Aorta (tissue), 5 donors: ENCODE measurements around the gene SURF4. TPM values are rescaled to one million over a fixed set of nuclear protein-coding genes. Genes with fewer than 3 reads are reported as not detected.
"Not testable (repeated sequence)": the region's sequence is repeated elsewhere in the genome, so short reads cannot be mapped to it uniquely, and the experiment has no call there.

ENCODE experiments used
- ATAC-seq: fragments of 200-7000 bp; cut with Tn5 transposase; one replicate; pipeline ENCODE4 v1.9.1; 2022; ENCODE audit warnings: moderate library complexity; ENCODE audit not compliant: low FRiP score
- DNase-seq, 2 donors: peaks; one replicate each; pipeline ENCODE4 v3.0.0-alpha.2; 2020
- H3K27ac ChIP-seq, 2 donors: one replicate each; pipeline ENCODE4 v1.5.1; 2013; ENCODE audit warnings: low read length in 2 of 2, mild to moderate bottlenecking in 2 of 2, moderate library complexity in 2 of 2, control low read depth in 1 of 2, inconsistent platforms in 1 of 2, low read depth in 1 of 2
- H3K27me3 ChIP-seq, 2 donors: one replicate each; pipeline ENCODE4 v1.6.1; 2013; ENCODE audit warnings: control low read depth in 1 of 2, low read length in 1 of 2, mild to moderate bottlenecking in 1 of 2, moderate library complexity in 1 of 2; ENCODE audit not compliant: insufficient read depth in 2 of 2, control insufficient read depth in 1 of 2
- H3K36me3 ChIP-seq, 2 donors: one replicate each; pipeline ENCODE4 v1.6.1; 2013; ENCODE audit warnings: control low read depth in 1 of 2, low read length in 1 of 2, mild to moderate bottlenecking in 1 of 2; ENCODE audit not compliant: insufficient read depth in 2 of 2, control insufficient read depth in 1 of 2
- H3K4me1 ChIP-seq, 2 donors: one replicate each; pipeline ENCODE4 v1.6.1; 2013; ENCODE audit warnings: low read length in 2 of 2, control low read depth in 1 of 2, mild to moderate bottlenecking in 1 of 2, moderate library complexity in 1 of 2; ENCODE audit not compliant: insufficient read depth in 2 of 2, control insufficient read depth in 1 of 2
- H3K4me3 ChIP-seq, 2 donors: one replicate each; pipeline ENCODE4 v1.5.1; 2013; ENCODE audit warnings: low read length in 2 of 2, control low read depth in 1 of 2, mild to moderate bottlenecking in 1 of 2
- H3K9me3 ChIP-seq: one replicate; pipeline ENCODE4 v1.6.1; 2013; ENCODE audit warnings: mild to moderate bottlenecking, low read length; ENCODE audit not compliant: control insufficient read depth
- WGBS, 2 donors: extraction: QIAGEN DNeasy Blood & Tissue Kit; methylation state at CpG; one replicate each; pipeline ENCODE4 v1.1.7; 2013; 5-methylcytosine and 5-hydroxymethylcytosine counted together
- intact Hi-C, 2 donors: fragments of 100-400 bp; cut with DNase I; formaldehyde crosslinking; loops; one replicate each; pipeline versions ENCODE4 v1.14.2 to v1.15.0; 2022
- polyA plus RNA-seq, 2 donors: library from polyadenylated mRNA; stranded (reverse); fragments of 200-250 nt; gene quantifications; one replicate each; pipeline ENCODE4 v1.2.3, GENCODE V29; 2013
- total RNA-seq, 2 donors: library from RNA; stranded (reverse); fragmentation: NEBNext Ultra II Directional; extraction: Animal tissue kit (Norgen Biotek cat#: 25700); gene quantifications; one replicate each; pipeline ENCODE4 v1.2.1, GENCODE V29; 2021
- donor health status: healthy with polysubstance abuse.
- donor health status: Bipolar disorder and iron deficiency.
- donor health status: DM: no; HTN: no; CAD: no.
- donor health status: DM: no; HTN: no; CAD: no.
- donor health status: DM: yes; HTN: yes; CAD: no.

SURF4 gene
- total and polyA plus RNA-seq, 4 donors: 42.3 to 123 (median 92.7) TPM

DNA sequence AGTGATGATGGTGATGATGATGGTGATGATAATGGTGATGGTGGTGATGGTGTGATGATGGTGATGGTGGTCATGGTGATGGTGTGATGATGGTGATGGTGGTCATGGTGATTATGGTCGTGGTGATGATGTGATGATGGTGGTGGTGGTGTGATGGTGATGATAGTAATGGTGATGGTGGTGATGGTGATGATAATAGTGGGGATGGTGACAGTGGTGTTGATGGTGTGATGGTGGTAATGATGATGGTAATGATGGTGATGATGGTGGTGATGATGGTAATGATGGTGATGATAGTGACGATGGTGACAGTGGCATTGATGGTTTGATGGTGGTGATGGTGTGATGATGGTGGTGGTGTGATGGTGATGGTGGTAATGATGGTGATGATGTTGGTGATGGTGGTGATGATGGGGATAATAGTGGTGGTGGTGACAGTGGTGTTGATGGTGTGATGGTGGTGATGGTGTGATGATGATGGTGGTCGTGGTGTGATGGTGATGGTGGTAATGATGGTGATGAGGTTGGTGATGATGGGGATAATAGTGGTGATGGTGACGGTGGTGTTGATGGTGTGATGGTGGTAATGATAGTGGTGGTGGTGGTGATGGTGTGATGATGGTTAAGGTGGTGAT, 6.8 kb upstream of the SURF4 start:
- DNase-seq (no peak), ATAC-seq (no peak)
- no peaks in the 10 kb centered on the region for H3K36me3 ChIP-seq
- H3K9me3 ChIP-seq: no peaks in the 10 kb centered on the region
- H3K27ac ChIP-seq: no peak overlapping the region
- no peaks in the 10 kb centered on the region for H3K4me1 ChIP-seq
- H3K4me3 ChIP-seq: no peak overlapping the region
- WGBS, 2 donors: 95% methylated on average over 4 of the region's 4 CpGs
- intact Hi-C loops: no loop called here
- H3K27me3 ChIP-seq: no peaks in the 10 kb centered on the region

- Histone ChIP-seq H3K4me1 (no peaks in the 10 kb centered on the region), H3K4me3 (no peak overlapping the region), H3K9me3 (no peaks in the 10 kb centered on the region), H3K27ac (no peak overlapping the region), H3K36me3 (no peaks in the 10 kb centered on the region), H3K27me3 (no peaks in the 10 kb centered on the region)
- ATAC-seq: no peak
- WGBS, 2 donors: 87 to 90% methylated on average over 4 of the region's 4 CpGs
- DNase-seq: no peak
- intact Hi-C loops: no loop called here
These were observed 4.9 kb upstream of the SURF4 start for GRCh38 chr9:133380734-133381133.

DNA sequence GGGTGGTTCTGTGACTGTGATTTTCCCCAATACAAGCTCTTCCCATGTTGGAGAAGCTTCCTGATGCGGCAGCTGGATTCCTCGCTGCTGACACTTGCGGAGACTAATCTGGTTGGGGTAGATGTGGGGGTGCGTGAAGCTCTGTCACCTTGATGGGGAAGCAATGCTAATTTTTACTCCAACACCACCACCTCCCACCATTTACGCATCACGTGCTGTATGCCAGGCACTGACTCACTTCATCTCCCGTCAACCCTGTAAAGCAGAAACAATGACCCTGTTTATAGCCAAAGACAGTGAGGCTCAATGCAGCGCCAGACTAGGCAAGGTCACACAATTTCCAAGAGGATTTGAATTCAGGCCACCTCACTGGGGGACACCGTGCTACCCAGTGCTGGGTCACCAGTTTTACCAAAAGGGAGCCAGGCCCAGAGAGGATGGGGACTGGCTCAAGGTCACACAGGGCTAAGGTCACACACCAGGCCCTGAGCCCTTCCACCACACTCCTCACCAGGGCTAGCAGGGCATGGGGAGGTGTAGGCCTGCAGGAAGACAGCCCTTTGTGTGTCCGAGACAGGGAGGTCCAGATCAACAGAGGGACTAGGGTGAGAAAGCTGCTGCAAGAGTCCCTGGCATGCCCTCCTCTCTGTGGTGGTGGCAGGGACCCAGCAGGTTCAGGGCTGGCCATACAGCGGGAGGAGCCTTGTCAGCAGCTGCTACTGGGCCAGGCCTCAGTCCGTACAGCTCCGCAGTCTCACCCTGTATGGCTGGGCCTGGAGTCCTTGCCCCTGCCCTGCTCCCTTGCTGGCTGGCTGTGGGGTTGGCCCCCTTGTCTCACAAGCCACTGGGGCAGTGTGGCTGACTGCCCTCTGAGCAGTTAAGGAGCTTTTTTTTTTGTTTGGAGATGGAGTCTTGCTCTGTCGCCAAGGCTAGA, 3.6 kb upstream of the SURF4 start:
- DNase-seq: no peak
- H3K27me3 ChIP-seq: no peaks in the 10 kb centered on the region
- no peak overlapping the region for H3K27ac ChIP-seq
- H3K4me1 ChIP-seq: no peaks in the 10 kb centered on the region
- intact Hi-C loops: loop anchor here in 1 of 2 donors (5.0 kb wide), 2 partner anchors 42 to 78 kb away; partner anchors contain the start of genes CACFD1 and SURF6
- no peak for ATAC-seq
- 90 to 91% methylated on average over 14 of the region's 14 CpGs for WGBS, 2 donors
- H3K4me3 ChIP-seq: no peak overlapping the region
- no peaks in the 10 kb centered on the region for H3K9me3 ChIP-seq
- no peaks in the 10 kb centered on the region for H3K36me3 ChIP-seq

DNA sequence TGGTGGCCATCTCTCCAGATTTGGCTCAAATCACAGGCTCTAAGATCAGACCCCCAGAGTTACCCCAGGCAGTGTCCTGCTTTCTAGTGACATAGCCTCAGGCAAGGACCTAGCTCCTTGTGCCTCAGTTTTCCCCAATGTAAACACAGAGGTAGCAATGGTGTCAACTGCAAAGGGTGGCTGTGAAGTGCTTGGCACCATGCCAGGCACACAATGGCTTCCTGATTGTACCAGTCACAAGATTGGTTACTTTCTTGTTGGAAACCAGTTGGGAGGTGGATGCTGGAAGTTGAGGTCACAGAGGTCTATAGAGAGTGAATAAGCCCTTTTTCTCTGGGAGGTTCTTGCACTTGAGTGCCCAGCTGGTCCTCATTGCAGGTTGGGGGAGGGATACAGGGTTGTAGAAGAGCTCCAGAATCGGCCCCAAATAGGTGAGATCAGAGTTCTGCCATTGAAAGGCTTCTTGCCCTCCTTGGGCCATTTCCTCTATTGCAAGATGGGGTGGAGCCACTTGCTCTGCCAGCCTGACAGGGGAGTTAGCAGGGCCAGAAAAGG, 2.6 kb upstream of the SURF4 start:
- no peaks in the 10 kb centered on the region for H3K36me3 ChIP-seq
- no peaks in the 10 kb centered on the region for H3K9me3 ChIP-seq
- intact Hi-C loops: loop anchor here in 1 of 2 donors (5.0 kb wide), 2 partner anchors 41 to 79 kb away; partner anchors contain the start of genes CACFD1 and SURF6
- ATAC-seq: no peak
- H3K4me3 ChIP-seq: no peak overlapping the region
- no peak for DNase-seq
- 93 to 94% methylated on average over 1 of the region's 1 CpG for WGBS, 2 donors
- no peak overlapping the region for H3K27ac ChIP-seq
- H3K4me1 ChIP-seq: no peaks in the 10 kb centered on the region
- no peaks in the 10 kb centered on the region for H3K27me3 ChIP-seq

GRCh38 chr9:133377721-133378216, 1.9 kb upstream of the SURF4 start:
- DNase-seq: no peak
- H3K36me3 ChIP-seq: no peaks in the 10 kb centered on the region

GRCh38 chr9:133377280-133377679, 1.4 kb upstream of the SURF4 start:
- WGBS, 2 donors: 91 to 92% methylated on average over 14 of the region's 14 CpGs
- H3K27ac ChIP-seq, H3K4me3 ChIP-seq, DNase-seq, H3K4me1 ChIP-seq, ATAC-seq, H3K9me3 ChIP-seq, H3K27me3 ChIP-seq, H3K36me3 ChIP-seq: not testable (repeated sequence)
- intact Hi-C loops: loop anchor here in 1 of 2 donors (5.0 kb wide), 2 partner anchors 40 to 80 kb away; partner anchors contain the start of genes CACFD1 and SURF6

More at GRCh38 chr9:133377721-133378216, 1.9 kb upstream of the SURF4 start:
- Histone ChIP-seq H3K4me1 (no peaks in the 10 kb centered on the region), H3K27ac (no peak overlapping the region), H3K27me3 (no peaks in the 10 kb centered on the region), H3K4me3 (no peak overlapping the region), H3K9me3 (no peaks in the 10 kb centered on the region)
- no peak for ATAC-seq
- intact Hi-C loops: loop anchor here in 1 of 2 donors (5.0 kb wide), 2 partner anchors 40 to 80 kb away; partner anchors contain the start of genes CACFD1 and SURF6
- WGBS, 2 donors: 75 to 79% methylated on average over 6 of the region's 6 CpGs

DNA sequence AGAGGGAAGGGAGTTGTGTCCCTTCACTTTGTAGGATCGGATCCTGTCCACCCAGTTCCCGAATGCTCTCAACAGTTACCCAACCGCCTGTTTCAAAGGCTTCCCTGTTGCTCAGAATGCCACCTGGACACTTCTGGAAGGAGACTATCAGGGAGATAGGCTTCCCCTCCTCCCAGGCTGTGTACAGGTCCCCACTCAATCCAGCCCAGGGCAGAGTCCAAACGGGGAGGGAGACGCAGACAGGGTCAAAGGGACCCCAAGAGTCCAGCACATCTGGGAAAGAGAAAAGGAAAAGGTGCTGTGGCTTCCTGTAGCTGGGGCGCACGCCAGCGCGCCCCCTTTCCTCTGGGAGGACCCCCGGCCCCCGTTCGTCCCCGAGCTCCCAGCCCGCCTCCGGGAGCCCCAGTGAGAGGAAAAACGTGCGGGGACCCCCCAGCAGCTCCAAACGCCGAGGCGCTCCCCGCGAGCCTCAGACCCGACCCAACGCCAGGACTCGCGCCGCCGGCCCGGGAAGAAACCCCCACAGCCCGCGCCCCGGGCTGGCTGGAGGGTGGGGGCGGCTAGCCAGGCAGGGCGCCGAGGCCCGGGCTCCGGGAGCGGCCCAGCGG, 640 bp downstream of the SURF4 start:
- peak; percentile 23 for ATAC-seq
- intact Hi-C loops: loop anchor here in 1 of 2 donors (5.0 kb wide), 2 partner anchors 38 to 82 kb away; partner anchors contain the start of genes CACFD1 and SURF6
- no peak for DNase-seq
- no peaks in the 10 kb centered on the region for H3K27me3 ChIP-seq
- peak overlapping the region; percentile 85 to 93 for H3K27ac ChIP-seq
- 0% methylated on average over 29 to 39 of the region's 39 CpGs for WGBS, 2 donors
- no peaks in the 10 kb centered on the region for H3K4me1 ChIP-seq
- peak overlapping the region; percentile 99 for H3K4me3 ChIP-seq
- H3K9me3 ChIP-seq: no peaks in the 10 kb centered on the region
- no peaks in the 10 kb centered on the region for H3K36me3 ChIP-seq

GRCh38 chr9:133374612-133375115, 1.2 kb downstream of the SURF4 start:
- no peaks in the 10 kb centered on the region for H3K27me3 ChIP-seq
- H3K9me3 ChIP-seq: no peaks in the 10 kb centered on the region
- H3K27ac ChIP-seq: no peak overlapping the region
- 10 to 11% methylated on average over 12 of the region's 12 CpGs for WGBS, 2 donors
- intact Hi-C loops: loop anchor here in 1 of 2 donors (5.0 kb wide), 2 partner anchors 37 to 83 kb away; partner anchors contain the start of genes CACFD1 and SURF6
- ATAC-seq: no peak
- H3K4me3 ChIP-seq: peak overlapping the region; percentile 99
- DNase-seq: no peak
- H3K4me1 ChIP-seq: no peaks in the 10 kb centered on the region
- H3K36me3 ChIP-seq: no peaks in the 10 kb centered on the region
